Upper lobe of left lung (tissue), 6 donors: Measurements from ENCODE around the gene DOCK1. TPM values are rescaled to one million over a fixed set of nuclear protein-coding genes. Genes with fewer than 3 reads are reported as not detected.
A peak's percentile ranks its signal among the peaks of the same experiment; 100 is the strongest.

ENCODE experiments used
- ATAC-seq, 2 donors: fragments of 200-7000 bp; cut with Tn5 transposase; one replicate each; pipeline ENCODE4 v1.9.1; 2022; ENCODE audit warnings: mild to moderate bottlenecking in 2 of 2, moderate library complexity in 2 of 2; ENCODE audit not compliant: low FRiP score in 2 of 2
- DNase-seq, 2 donors: peaks; one replicate each; pipeline ENCODE4 v3.0.0-alpha.2; 2019 to 2020
- H3K27ac ChIP-seq, 4 donors: fragments of 200-600 bp; sonication (generic); one replicate each; pipeline ENCODE4 v1.5.1; 2016 to 2019
- H3K27me3 ChIP-seq, 4 donors: fragments of 200-600 bp; sonication (generic); one replicate each; pipeline ENCODE4 v1.5.1; 2017 to 2019
- H3K36me3 ChIP-seq, 4 donors: fragments of 200-600 bp; sonication (generic); one replicate each; pipeline ENCODE4 v1.5.1; 2016 to 2019
- H3K4me1 ChIP-seq, 4 donors: fragments of 200-600 bp; sonication (generic); one replicate each; pipeline ENCODE4 v1.5.1; 2018 to 2019
- H3K4me3 ChIP-seq, 4 donors: fragments of 200-600 bp; sonication (generic); one replicate each; pipeline ENCODE4 v1.5.1; 2017 to 2019; ENCODE audit warnings: mild to moderate bottlenecking in 2 of 4, moderate library complexity in 1 of 4
- H3K9me3 ChIP-seq, 4 donors: fragments of 200-600 bp; sonication (generic); one replicate each; pipeline ENCODE4 v1.5.1; 2018 to 2019
- EP300 ChIP-seq, 4 donors: sonication (generic); formaldehyde crosslinking; IDR thresholded peaks; one replicate each; pipeline ENCODE4 v1.5.1; 2017; ENCODE audit warnings: antibody characterized with exemption in 4 of 4, control low read depth in 2 of 4
- POLR2A ChIP-seq, 4 donors: fragments of 450-650 bp; IDR thresholded peaks; one replicate each; pipeline ENCODE4 v1.5.1; 2016 to 2017; ENCODE audit warnings: antibody characterized with exemption in 4 of 4, mild to moderate bottlenecking in 2 of 4
- POLR2AphosphoS5 ChIP-seq, 2 donors: sonication (generic); formaldehyde crosslinking; IDR thresholded peaks; one replicate each; pipeline ENCODE4 v1.5.1; 2017; ENCODE audit warnings: antibody characterized with exemption in 2 of 2
- WGBS, 2 donors: methylation state at CpG; one replicate each; pipeline ENCODE4 v1.1.5; 2017 to 2018; 5-methylcytosine and 5-hydroxymethylcytosine counted together
- total RNA-seq, 6 donors: library from RNA; depleted of rRNA in 4 of 6; stranded (reverse); fragments of >200 nt in 4 of 6; gene quantifications; one replicate each; pipeline versions ENCODE4 v1.1.0 to v1.2.1, GENCODE V29; 2016 to 2021
- TF ChIP-seq, protein P1 (sequence below), 6 experiments: fragments of 450-650 bp in 4 of 6; fragments of 200-600 bp in 2 of 6; sonication (generic) in 2 of 6; IDR thresholded peaks; one replicate each; pipeline ENCODE4 v1.5.1; 2016 to 2019; ENCODE audit warnings: antibody characterized with exemption in 6 of 6
- donor health status: DM: no; HTN: no; CAD: no; lungs with moderate emphysema.
- donor health status: DM: no; HTN: yes; CAD: no; lungs with severe emphysema.

Gene DOCK1
- total RNA-seq, 6 donors from 2014 or later, result 37.5 to 63.9 (median 45.8) TPM

DNA sequence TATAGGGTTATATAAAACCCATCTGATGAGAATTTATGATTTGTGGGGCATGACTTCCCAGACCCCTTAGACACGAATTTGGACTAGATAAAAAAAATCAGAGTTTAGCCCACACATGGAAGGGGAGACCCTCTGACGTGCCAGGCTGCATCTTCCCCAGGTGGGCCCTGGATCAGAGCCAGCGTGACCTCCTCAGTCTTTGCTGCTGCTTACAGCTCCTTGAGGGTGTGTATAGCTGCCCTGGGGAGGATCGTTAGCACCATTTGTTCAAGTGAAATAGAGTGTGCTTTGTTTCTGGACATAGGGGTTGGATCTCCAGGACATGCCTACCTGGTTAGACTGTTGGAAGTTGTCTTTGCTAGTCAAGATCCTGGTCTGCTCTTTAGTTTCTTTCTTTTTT, 54.2 kb downstream of the DOCK1 start:
- 88 to 96% methylated on average over 4 of the region's 4 CpGs for WGBS, 2 donors
- no peak overlapping the region for H3K27ac ChIP-seq
- no peak for ATAC-seq

DNA sequence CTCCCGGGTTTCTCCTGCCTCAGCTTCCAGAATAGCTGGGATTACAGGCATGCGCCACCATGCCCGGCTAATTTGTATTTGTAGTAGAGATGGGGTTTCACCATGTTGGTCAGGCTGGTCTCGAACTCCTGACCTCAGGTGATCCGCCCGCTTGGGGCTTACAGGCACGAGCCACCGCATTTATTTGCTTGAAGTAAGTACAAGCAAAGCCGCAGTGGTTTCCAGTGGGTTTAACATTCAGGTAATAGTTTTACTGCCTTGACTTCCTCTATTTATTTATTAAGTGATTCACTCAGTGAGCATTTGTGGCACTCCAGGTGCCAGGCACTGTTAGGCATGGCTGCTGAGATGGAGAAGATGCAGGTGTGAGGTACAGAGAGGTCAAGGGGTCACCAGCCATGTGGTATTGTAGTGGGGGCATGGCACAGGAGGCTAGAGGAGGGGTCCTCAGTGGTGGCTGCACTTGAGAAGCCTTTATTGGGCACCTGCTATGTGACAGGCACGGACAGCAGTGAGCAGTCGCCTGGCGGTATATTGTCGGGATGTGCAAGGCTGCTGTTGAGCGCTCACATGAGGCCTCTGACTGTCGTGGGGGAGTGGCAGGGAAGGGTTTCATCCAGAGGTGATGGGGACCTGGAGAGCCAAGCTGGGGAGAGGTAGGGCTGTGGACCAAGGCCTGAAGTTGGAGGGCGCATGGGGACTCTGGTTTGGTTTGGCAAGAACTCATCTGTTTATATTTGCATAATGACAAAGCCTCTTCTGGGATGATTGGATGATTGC, 54.9 kb downstream of the DOCK1 start:
- H3K4me3 ChIP-seq, result no peak overlapping the region
- 95 to 98% methylated on average over 16 of the region's 16 CpGs for WGBS, 2 donors
- no peak for DNase-seq
- no peaks in the 10 kb centered on the region for H3K36me3 ChIP-seq
- H3K27ac ChIP-seq, result no peak overlapping the region
- no peak for TF ChIP-seq POLR2AphosphoS5 (IDR thresholded peaks at IDR 0.05)
- no peak for TF ChIP-seq POLR2A (IDR thresholded peaks at IDR 0.05)
- TF ChIP-seq, protein P1, sequence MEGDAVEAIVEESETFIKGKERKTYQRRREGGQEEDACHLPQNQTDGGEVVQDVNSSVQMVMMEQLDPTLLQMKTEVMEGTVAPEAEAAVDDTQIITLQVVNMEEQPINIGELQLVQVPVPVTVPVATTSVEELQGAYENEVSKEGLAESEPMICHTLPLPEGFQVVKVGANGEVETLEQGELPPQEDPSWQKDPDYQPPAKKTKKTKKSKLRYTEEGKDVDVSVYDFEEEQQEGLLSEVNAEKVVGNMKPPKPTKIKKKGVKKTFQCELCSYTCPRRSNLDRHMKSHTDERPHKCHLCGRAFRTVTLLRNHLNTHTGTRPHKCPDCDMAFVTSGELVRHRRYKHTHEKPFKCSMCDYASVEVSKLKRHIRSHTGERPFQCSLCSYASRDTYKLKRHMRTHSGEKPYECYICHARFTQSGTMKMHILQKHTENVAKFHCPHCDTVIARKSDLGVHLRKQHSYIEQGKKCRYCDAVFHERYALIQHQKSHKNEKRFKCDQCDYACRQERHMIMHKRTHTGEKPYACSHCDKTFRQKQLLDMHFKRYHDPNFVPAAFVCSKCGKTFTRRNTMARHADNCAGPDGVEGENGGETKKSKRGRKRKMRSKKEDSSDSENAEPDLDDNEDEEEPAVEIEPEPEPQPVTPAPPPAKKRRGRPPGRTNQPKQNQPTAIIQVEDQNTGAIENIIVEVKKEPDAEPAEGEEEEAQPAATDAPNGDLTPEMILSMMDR (IDR thresholded peaks at IDR 0.05), result no peak
- TF ChIP-seq EP300 (IDR thresholded peaks at IDR 0.05), result no peak
- H3K9me3 ChIP-seq, result no peaks in the 10 kb centered on the region
- H3K4me1 ChIP-seq, result peaks cover 0 to 3% (median 0%) of the 10 kb centered on the region in 4 donors
- H3K27me3 ChIP-seq, result no peaks in the 10 kb centered on the region
- ATAC-seq, result peak in 1 of 2 donors; percentile 31

More for the DNA sequence above, 54.2 kb downstream of the DOCK1 start:
- H3K27me3 ChIP-seq, result no peaks in the 10 kb centered on the region
- DNase-seq, result no peak
- no peak overlapping the region for H3K4me3 ChIP-seq
- no peaks in the 10 kb centered on the region for H3K36me3 ChIP-seq
- no peaks in the 10 kb centered on the region for H3K9me3 ChIP-seq
- peaks cover 0 to 3% (median 0%) of the 10 kb centered on the region in 4 donors for H3K4me1 ChIP-seq
- TF ChIP-seq POLR2A (IDR thresholded peaks at IDR 0.05) (no peak), EP300 (IDR thresholded peaks at IDR 0.05) (no peak), POLR2AphosphoS5 (IDR thresholded peaks at IDR 0.05) (no peak)
- TF ChIP-seq, protein P1 (IDR thresholded peaks at IDR 0.05), result no peak

DNA sequence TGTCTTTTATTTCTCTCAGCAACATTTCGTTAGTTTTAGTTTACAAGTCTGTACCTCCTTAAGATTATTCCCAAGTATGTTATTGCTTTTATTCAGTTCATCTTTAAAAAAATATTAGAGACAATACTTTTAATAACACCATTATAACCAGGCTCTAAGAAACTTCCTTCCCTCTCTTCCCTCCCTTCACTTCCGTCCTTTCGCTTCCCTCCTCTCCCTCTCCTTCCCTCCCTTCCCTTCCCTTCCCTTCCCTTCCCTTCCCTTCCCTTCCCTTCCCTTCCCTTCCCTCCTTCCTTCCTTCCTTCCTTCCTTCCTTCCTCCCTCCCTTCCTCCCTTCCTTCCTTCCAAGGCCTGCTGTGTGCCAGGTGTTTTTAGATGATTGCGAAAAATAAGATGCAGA, 58.1 kb downstream of the DOCK1 start:
- H3K4me3 ChIP-seq, result no peak overlapping the region
- no peak for ATAC-seq
- peaks cover 0 to 3% (median 0%) of the 10 kb centered on the region in 4 donors for H3K4me1 ChIP-seq
- H3K9me3 ChIP-seq, result no peaks in the 10 kb centered on the region
- no peak overlapping the region for H3K27ac ChIP-seq
- DNase-seq, result no peak
- WGBS, 2 donors, result 77 to 87% methylated on average over 3 to 4 of the region's 4 CpGs
- H3K27me3 ChIP-seq, result no peaks in the 10 kb centered on the region
- no peaks in the 10 kb centered on the region for H3K36me3 ChIP-seq
- TF ChIP-seq, protein P1 (IDR thresholded peaks at IDR 0.05), result no peak
- no peak for TF ChIP-seq POLR2A (IDR thresholded peaks at IDR 0.05)

DNA sequence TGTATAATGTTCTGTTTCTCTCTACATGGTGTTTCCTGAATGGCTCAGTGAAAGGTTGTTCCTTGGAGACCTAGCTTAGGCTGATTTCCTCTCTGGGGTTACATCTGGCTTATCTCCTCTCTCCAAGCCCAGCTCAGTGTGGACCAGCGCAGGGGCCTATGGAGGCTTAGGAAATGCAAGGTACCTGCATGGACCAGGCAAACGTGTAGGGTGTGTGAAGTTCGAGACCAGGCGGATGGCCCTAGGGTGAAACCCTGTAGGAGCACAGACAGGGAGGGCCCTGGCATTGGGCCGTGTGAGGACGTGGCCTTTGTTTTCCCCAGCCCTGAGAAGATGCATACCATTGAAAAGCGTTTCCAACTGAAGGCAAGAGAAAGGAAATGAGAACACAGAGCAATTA, 59.0 kb downstream of the DOCK1 start:
- DNase-seq (no peak), ATAC-seq (peak in 1 of 2 donors; percentile 41)
- WGBS, 2 donors, result 62 to 71% methylated on average over 7 of the region's 7 CpGs
- H3K36me3 ChIP-seq, result no peaks in the 10 kb centered on the region
- H3K27me3 ChIP-seq, result no peaks in the 10 kb centered on the region
- TF ChIP-seq, protein P1 (IDR thresholded peaks at IDR 0.05), result no peak
- TF ChIP-seq EP300 (IDR thresholded peaks at IDR 0.05) (no peak), POLR2AphosphoS5 (IDR thresholded peaks at IDR 0.05) (no peak), POLR2A (IDR thresholded peaks at IDR 0.05) (no peak)
- H3K4me3 ChIP-seq, result no peak overlapping the region
- H3K9me3 ChIP-seq, result no peaks in the 10 kb centered on the region
- H3K4me1 ChIP-seq, result peaks cover 0 to 3% (median 0%) of the 10 kb centered on the region in 4 donors
- no peak overlapping the region for H3K27ac ChIP-seq

DNA sequence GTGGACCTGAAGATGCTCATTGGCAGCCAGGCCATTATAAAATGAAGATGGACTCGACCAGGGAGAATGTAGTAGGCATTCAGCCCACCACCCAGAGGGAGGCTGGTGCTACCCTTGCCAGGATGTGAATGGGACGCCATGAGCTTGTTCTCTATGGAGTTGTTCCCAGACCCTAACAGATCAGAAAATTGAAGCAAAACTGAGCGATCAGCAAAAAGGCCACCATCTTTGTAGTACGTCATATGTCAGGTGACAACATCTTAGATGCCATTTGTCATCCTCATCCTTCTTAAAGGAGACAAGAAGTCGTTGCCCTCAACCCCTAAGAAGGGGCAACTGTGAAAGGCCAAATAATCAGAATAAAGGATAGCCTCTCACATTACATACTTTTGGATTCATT, 61.7 kb downstream of the DOCK1 start:
- Histone ChIP-seq H3K9me3 (no peaks in the 10 kb centered on the region), H3K27ac (no peak overlapping the region), H3K4me1 (peaks cover 0 to 3% (median 0%) of the 10 kb centered on the region in 4 donors), H3K36me3 (peaks cover 0 to 9% (median 0%) of the 10 kb centered on the region in 4 donors), H3K27me3 (no peaks in the 10 kb centered on the region), H3K4me3 (no peak overlapping the region)
- no peak for ATAC-seq
- no peak for TF ChIP-seq POLR2AphosphoS5 (IDR thresholded peaks at IDR 0.05)
- TF ChIP-seq, protein P1 (IDR thresholded peaks at IDR 0.05), result no peak
- no peak for TF ChIP-seq EP300 (IDR thresholded peaks at IDR 0.05)
- TF ChIP-seq POLR2A (IDR thresholded peaks at IDR 0.05), result no peak
- DNase-seq, result no peak
- 89 to 93% methylated on average over 5 of the region's 5 CpGs for WGBS, 2 donors
